K562 (cell line): ENCODE results near the gene TSR2. TPM values are rescaled to one million over a fixed set of nuclear protein-coding genes. Genes with fewer than 3 reads are reported as not detected.
A peak's percentile ranks its signal among the peaks of the same experiment; 100 is the strongest.

Experiments
- ATAC-seq: fragments of 200-7000 bp; cut with Tn5 transposase; 3 replicates; pipeline ENCODE4 v1.9.1; 2020; ENCODE audit warnings: moderate library complexity
- BruUV-seq: library from RNA; stranded (reverse); fragments of 400-500 nt; replicated peaks from 2 replicates; lab custom pipeline; 2021; lab: Mats Ljungman, UMichigan
- CTCF ChIA-PET: fragments of 300-600 bp; formaldehyde crosslinking; extraction: SDS; loops from one replicate; lab custom pipeline; 2021; ENCODE audit warnings: low intra/inter-chr PET ratio; lab: Yijun Ruan, JAX
- POLR2A ChIA-PET: fragments of 300-600, 350-650 bp; sonication (Branson Sonifier 250); formaldehyde crosslinking; extraction: SDS; loops from one replicate; lab custom pipeline; 2021; ENCODE audit warnings: antibody characterized with exemption, inconsistent platforms; lab: Yijun Ruan, JAX
- DNase-seq, 4 experiments: peaks; one replicate each; pipeline versions ENCODE4 v3.0.0 to v3.0.0-alpha.2; 2011 to 2018; ENCODE audit warnings: low spot score in 3 of 4, mixed read lengths in 3 of 4; ENCODE audit errors: extremely low read depth in 1 of 4
- FAIRE-seq: peaks from 2 replicates; lab custom pipeline; 2011; peaks lifted over from hg19 to GRCh38; lab: Jason Lieb, UNC
- H2AFZ ChIP-seq: 2 replicates; pipeline ENCODE4 v1.6.0; 2011; ENCODE audit warnings: low read depth, low read length, control low read depth, inconsistent platforms
- H3K27ac ChIP-seq: fragments of 200-600 bp; 3 replicates; pipeline ENCODE4 v1.8.0; 2011; ENCODE audit warnings: low read depth, mild to moderate bottlenecking, control low read depth, inconsistent platforms, low read length, moderate library complexity, mixed read lengths; ENCODE audit errors: extremely low read depth
- H3K27me3 ChIP-seq, 2 experiments: fragments of 300-600 bp in 1 of 2; 2 replicates in 1 of 2; 3 replicates in 1 of 2; pipeline versions ENCODE4 v1.6.0 to v1.8.0; 2011; ENCODE audit warnings: inconsistent platforms in 2 of 2, low read length in 2 of 2, mild to moderate bottlenecking in 1 of 2, mixed read lengths in 1 of 2, moderate library complexity in 1 of 2; ENCODE audit not compliant: control insufficient read depth in 2 of 2, insufficient read depth in 2 of 2
- H3K36me3 ChIP-seq: fragments of 300-600 bp; 3 replicates; pipeline ENCODE4 v1.8.0; 2011; ENCODE audit warnings: mild to moderate bottlenecking, low read length, inconsistent platforms; ENCODE audit not compliant: control insufficient read depth, insufficient read depth
- H3K4me1 ChIP-seq, 2 experiments: fragments of 200-600 bp in 1 of 2; replicated peaks in 1 of 2; 2 replicates in 1 of 2; 3 replicates in 1 of 2; pipeline versions ENCODE4 v1.5.1 to v1.8.0; 2011; ENCODE audit warnings: inconsistent platforms in 2 of 2, low read length in 2 of 2, mild to moderate bottlenecking in 1 of 2, mixed read lengths in 1 of 2, moderate library complexity in 1 of 2; ENCODE audit not compliant: control insufficient read depth in 2 of 2, insufficient read depth in 2 of 2
- H3K4me2 ChIP-seq: 2 replicates; pipeline ENCODE4 v1.6.1; 2011; ENCODE audit warnings: low read length, control low read depth, inconsistent platforms, mixed read lengths; ENCODE audit not compliant: insufficient read depth
- H3K4me3 ChIP-seq: fragments of 200-600 bp; sonication (generic), shearing (Covaris generic); 2 replicates; pipeline ENCODE4 v1.5.1; 2016; ENCODE audit warnings: control low read depth, inconsistent platforms
- H3K79me2 ChIP-seq: fragments of 200-600 bp; 3 replicates; pipeline ENCODE4 v1.8.0; 2011; ENCODE audit warnings: low read length, inconsistent platforms; ENCODE audit not compliant: control insufficient read depth, insufficient read depth
- H3K9ac ChIP-seq, 2 experiments: 2 replicates each; pipeline versions ENCODE4 v1.6.0 to v1.6.1; 2011; ENCODE audit warnings: low read depth in 2 of 2, low read length in 2 of 2, control low read depth in 1 of 2, inconsistent platforms in 1 of 2, mild to moderate bottlenecking in 1 of 2, mixed read lengths in 1 of 2; ENCODE audit not compliant: insufficient read depth in 1 of 2
- H3K9me1 ChIP-seq: one replicate; pipeline ENCODE4 v1.6.0; 2011; ENCODE audit warnings: inconsistent platforms, mild to moderate bottlenecking, low read length, moderate library complexity; ENCODE audit not compliant: control insufficient read depth, insufficient read depth
- H3K9me3 ChIP-seq: replicated peaks from 2 replicates; pipeline ENCODE4 v1.5.1; 2011; ENCODE audit warnings: low read depth, low read length, inconsistent platforms; ENCODE audit not compliant: control insufficient read depth, insufficient read depth
- H4K20me1 ChIP-seq: replicated peaks from 2 replicates; pipeline ENCODE4 v1.6.1; 2011; ENCODE audit warnings: low read length, inconsistent platforms, mixed read lengths; ENCODE audit not compliant: control insufficient read depth, insufficient read depth
- CBFA2T2 ChIP-seq: fragments of 450-650 bp; conservative IDR thresholded peaks from 2 replicates; pipeline ENCODE4 v1.6.1; 2017; ENCODE audit warnings: mild to moderate bottlenecking
- CBFA2T3 ChIP-seq: fragments of 450-650 bp; IDR thresholded peaks from 2 replicates; pipeline ENCODE4 v1.6.1; 2017
- IRF2 ChIP-seq: sonication (generic); formaldehyde crosslinking; IDR thresholded peaks from 2 replicates; pipeline ENCODE4 v1.8.1; 2022; ENCODE audit warnings: mild to moderate bottlenecking, missing genetic modification reagents
- NCOA2 ChIP-seq, 2 experiments: fragments of 450-650 bp; IDR thresholded peaks; 2 replicates each; pipeline ENCODE4 v1.6.1; 2018; ENCODE audit warnings: mild to moderate bottlenecking in 2 of 2, moderate library complexity in 1 of 2; ENCODE audit not compliant: partially characterized antibody in 2 of 2
- NFE2 ChIP-seq: IDR thresholded peaks from 2 replicates; pipeline ENCODE4 v1.6.1; 2014; ENCODE audit warnings: antibody characterized with exemption, low read depth
- OTX1 ChIP-seq: fragments of 450-650 bp; formaldehyde crosslinking; IDR thresholded peaks from 2 replicates; pipeline ENCODE4 v1.4.0; 2022; ENCODE audit warnings: mild to moderate bottlenecking
- VEZF1 ChIP-seq: fragments of 200-800 bp; sonication (Bioruptor generic); IDR thresholded peaks from 2 replicates; pipeline ENCODE4 v1.6.1; 2017; ENCODE audit warnings: missing genetic modification characterization, missing compliant biosample characterization
- ZNF134 ChIP-seq: fragments of 250-450 bp; sonication (Bioruptor Pico); conservative IDR thresholded peaks from 2 replicates; pipeline ENCODE4 v1.4.0; 2020
- ZNF146 ChIP-seq: IDR thresholded peaks from one replicate; pipeline ENCODE4 v1.6.1; 2018; ENCODE audit warnings: missing compliant biosample characterization; ENCODE audit not compliant: unreplicated experiment
- ZNF253 ChIP-seq: fragments of 250-450 bp; sonication (Bioruptor Pico); conservative IDR thresholded peaks from 2 replicates; pipeline ENCODE4 v1.6.1; 2021; ENCODE audit warnings: mild to moderate bottlenecking
- ZNF76 ChIP-seq: fragments of 250-450 bp; sonication (Bioruptor Pico); IDR thresholded peaks from 2 replicates; pipeline ENCODE4 v1.4.0; 2020; ENCODE audit warnings: mild to moderate bottlenecking, moderate library complexity, borderline replicate concordance
- WGBS: fragments of 100-300 bp; shearing (Covaris generic); methylation state at CpG from one replicate; pipeline ENCODE4 v1.1.6; 2016; ENCODE audit warnings: low coverage, mixed read lengths; ENCODE audit not compliant: insufficient coverage; ENCODE audit errors: missing lambda C conversion rate; 5-methylcytosine and 5-hydroxymethylcytosine counted together
- in situ Hi-C: fragments of 300-500 bp; cut with MboI; formaldehyde crosslinking; loops from 4 replicates; pipeline ENCODE4 v1.15.0; 2018; ENCODE audit warnings: inconsistent platforms, mixed read lengths
- intact Hi-C: fragments of 100-400 bp; cut with micrococcal nuclease; formaldehyde crosslinking; loops from 2 replicates; pipeline ENCODE4 v1.14.2; 2022
- polyA plus RNA-seq, 8 experiments: library from polyadenylated mRNA; depleted of rRNA in 4 of 8; stranded (reverse) in 5 of 8; unstranded in 3 of 8; fragments of >200 nt; fragmentation: Nextera tagmentation in 2 of 8; fragmentation: Illumina TruSeq in 1 of 8; extraction: Ambion mirVana in 2 of 8; extraction: Trizol in 1 of 8; gene quantifications; 2 replicates each; pipeline versions ENCODE4 v1.2.1 to v1.2.3, GENCODE V29; 2011 to 2014; ENCODE audit warnings: inconsistent platforms in 1 of 8, missing spikeins in 1 of 8
- total RNA-seq, 7 experiments: library from RNA; depleted of rRNA in 6 of 7; stranded (reverse); fragments of >200 nt in 6 of 7; fragmentation: Illumina TruSeq in 2 of 7; extraction: Trizol in 2 of 7; gene quantifications; 2 replicates each; pipeline versions ENCODE4 v1.2.1 to v1.2.3, GENCODE V29; 2011 to 2021; ENCODE audit warnings: low replicate concordance in 1 of 7

TSR2 gene
- total and polyA plus RNA-seq, 9 of the 15 experiments (the other 6 are each of a cell fraction or from before 2014, with no cell fraction given): 8.6 to 50.0 (median 28.5) TPM

- H3K36me3 ChIP-seq: no peaks in the 10 kb centered on the region
- H2AFZ ChIP-seq: no peak overlapping the region
- no peaks in the 10 kb centered on the region for H4K20me1 ChIP-seq
- no peak overlapping the region for H3K4me2 ChIP-seq
- no peaks in the 10 kb centered on the region for H3K9me1 ChIP-seq
- intact Hi-C loops (no loop called here), in situ Hi-C loops (no loop called here)
- no peak overlapping the region for H3K27ac ChIP-seq
- DNase-seq: no peak
- H3K4me1 ChIP-seq: no peaks in the 10 kb centered on the region
- no TSS peak for BruUV-seq
- no peaks in the 10 kb centered on the region for H3K79me2 ChIP-seq
- POLR2A ChIA-PET: no interaction called here
- 0% methylated on average over 2 of the region's 2 CpGs for WGBS
- H3K4me3 ChIP-seq: no peak overlapping the region
- no peak for FAIRE-seq
- ATAC-seq: no peak
- CTCF ChIA-PET: no interaction called here
- no peaks in the 10 kb centered on the region; a peak in 1 of 5 replicates for H3K27me3 ChIP-seq
- H3K9ac ChIP-seq: no peak overlapping the region
- H3K9me3 ChIP-seq: no peaks in the 10 kb centered on the region
- no peak for TF ChIP-seq ZNF253
- TF ChIP-seq CBFA2T3: peak; percentile 15; the same call in 1 of the 2 replicates
These were observed 12.3 kb upstream of the TSR2 start for GRCh38 chrX:54427837-54428424.

- no peaks in the 10 kb centered on the region; a peak in 1 of 5 replicates for H3K27me3 ChIP-seq
- ChIA-PET POLR2A (interaction anchor here (0.8 kb wide), 1 partner anchor 8 kb away, joined by 3 read pairs; no protein-coding TSS in a partner anchor), CTCF (no interaction called here)
- BruUV-seq: no TSS peak
- intact Hi-C loops: no loop called here
- no peaks in the 10 kb centered on the region for H3K36me3 ChIP-seq
- in situ Hi-C loops: no loop called here
- no peak overlapping the region for H3K27ac ChIP-seq
- TF ChIP-seq CBFA2T2 (no peak), VEZF1 (CRISPR knock-in tag) (no peak), NCOA2 (IDR thresholded peaks at IDR 0.05; ENCODE audit: partially characterized antibody in 2 of 2) (no peak), ZNF146 (CRISPR knock-in tag) (no peak), ZNF76 (CRISPR knock-in tag) (no peak), ZNF134 (no peak), OTX1 (CRISPR knock-in tag) (no peak), NFE2 (no peak), IRF2 (no peak)
- H2AFZ ChIP-seq: no peak overlapping the region
- no peaks in the 10 kb centered on the region for H3K4me1 ChIP-seq
- no peak for DNase-seq
- no peaks in the 10 kb centered on the region for H3K9me1 ChIP-seq
- H3K9me3 ChIP-seq: no peaks in the 10 kb centered on the region
- H3K4me3 ChIP-seq: no peak overlapping the region
- FAIRE-seq: no peak
- H4K20me1 ChIP-seq: no peaks in the 10 kb centered on the region
- H3K9ac ChIP-seq: no peak overlapping the region
- no peaks in the 10 kb centered on the region for H3K79me2 ChIP-seq
- no peak for ATAC-seq
- H3K4me2 ChIP-seq: no peak overlapping the region
These were observed 9.7 kb upstream of the TSR2 start for GRCh38 chrX:54430519-54430918.
